Keratinocyte (primary cell): ENCODE data around the gene DSC3.

Experiments
- CTCF ChIP-seq, 3 experiments: IDR thresholded peaks in 1 of 3; conservative IDR thresholded peaks in 1 of 3; optimal IDR thresholded peaks in 1 of 3; 2 replicates in 2 of 3; 3 replicates in 1 of 3; pipeline versions ENCODE3 to v1.5.1; 2011; ENCODE audit warnings: low read length in 3 of 3, mild to moderate bottlenecking in 3 of 3, moderate library complexity in 2 of 3, control low read depth in 1 of 3, inconsistent platforms in 1 of 3; ENCODE audit not compliant: insufficient read depth in 2 of 3; ENCODE audit errors: extremely low read depth in 1 of 3
- EZH2 ChIP-seq: IDR thresholded peaks from one replicate; pipeline ENCODE4 v1.6.1; 2012; ENCODE audit warnings: inconsistent platforms, mild to moderate bottlenecking, low read length, moderate library complexity

DNA sequence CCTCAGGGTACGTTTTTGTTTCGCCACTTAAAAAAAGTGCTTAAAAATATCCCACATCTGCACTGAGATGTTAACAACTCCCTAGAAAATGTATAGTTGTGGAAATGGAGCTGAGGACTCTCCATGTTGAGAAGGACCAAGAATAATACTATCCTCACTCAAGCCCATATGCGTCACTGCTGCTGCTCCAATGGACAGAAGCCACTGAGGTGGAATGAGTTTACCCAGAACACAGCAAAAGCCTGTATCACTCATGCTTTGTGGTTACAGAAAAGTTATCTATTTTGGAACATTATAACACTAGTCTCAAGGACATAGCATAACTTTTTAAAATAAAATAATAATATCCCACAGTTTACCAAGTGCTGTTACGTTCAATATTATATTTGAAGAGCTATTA, 31.9 kb downstream of the DSC3 start:
- no peak for TF ChIP-seq CTCF (optimal IDR thresholded peaks at IDR 0.05 in 1 of 3, IDR thresholded peaks at IDR 0.05 in 1 of 3, conservative IDR thresholded peaks at IDR 0.05 in 1 of 3; ENCODE audit: extremely low read depth in 1 of 3, insufficient read depth in 2 of 3, low read length in 3 of 3)
- no peak for TF ChIP-seq EZH2
